Measurements from ENCODE around the gene PDGFD. TPM values are rescaled to one million over a fixed set of nuclear protein-coding genes. Genes with fewer than 3 reads are reported as not detected.

PDGFD gene
- total and polyA plus RNA-seq, 2 experiments from 2014 or later = 1.9 to 4.5 TPM

DNA sequence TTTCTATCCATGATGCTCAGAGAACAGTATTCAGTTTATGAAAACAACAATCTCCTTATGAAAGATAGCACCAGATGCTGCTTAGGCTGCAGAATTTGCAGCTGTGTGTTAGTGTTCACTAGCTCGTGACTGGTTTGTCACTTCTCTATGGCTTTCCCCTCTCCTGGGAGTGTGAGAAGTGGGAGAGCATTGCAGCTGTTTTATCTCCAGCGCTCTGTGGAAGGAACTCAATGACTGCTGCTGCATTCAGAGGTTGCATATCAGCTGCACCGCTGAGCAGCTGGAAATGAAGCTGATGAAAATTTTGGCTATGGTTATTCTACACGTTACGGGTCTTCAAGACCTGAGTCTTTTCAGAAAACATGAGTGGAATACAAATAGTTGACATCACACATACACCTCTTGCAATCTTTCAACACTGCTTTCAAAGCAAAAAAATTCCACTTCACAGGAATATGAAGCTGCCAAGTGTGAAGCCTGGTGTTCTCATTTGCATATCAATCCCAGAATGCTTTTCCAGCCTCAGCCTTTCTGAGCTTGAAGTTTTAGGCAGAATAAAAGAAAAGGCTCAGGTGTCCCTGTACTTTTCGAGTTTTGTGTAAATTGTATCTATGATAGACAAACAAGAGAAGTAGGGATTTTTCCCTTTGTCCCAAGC lies 276.8 kb downstream of the PDGFD start (continued):
- TF ChIP-seq, protein P1, sequence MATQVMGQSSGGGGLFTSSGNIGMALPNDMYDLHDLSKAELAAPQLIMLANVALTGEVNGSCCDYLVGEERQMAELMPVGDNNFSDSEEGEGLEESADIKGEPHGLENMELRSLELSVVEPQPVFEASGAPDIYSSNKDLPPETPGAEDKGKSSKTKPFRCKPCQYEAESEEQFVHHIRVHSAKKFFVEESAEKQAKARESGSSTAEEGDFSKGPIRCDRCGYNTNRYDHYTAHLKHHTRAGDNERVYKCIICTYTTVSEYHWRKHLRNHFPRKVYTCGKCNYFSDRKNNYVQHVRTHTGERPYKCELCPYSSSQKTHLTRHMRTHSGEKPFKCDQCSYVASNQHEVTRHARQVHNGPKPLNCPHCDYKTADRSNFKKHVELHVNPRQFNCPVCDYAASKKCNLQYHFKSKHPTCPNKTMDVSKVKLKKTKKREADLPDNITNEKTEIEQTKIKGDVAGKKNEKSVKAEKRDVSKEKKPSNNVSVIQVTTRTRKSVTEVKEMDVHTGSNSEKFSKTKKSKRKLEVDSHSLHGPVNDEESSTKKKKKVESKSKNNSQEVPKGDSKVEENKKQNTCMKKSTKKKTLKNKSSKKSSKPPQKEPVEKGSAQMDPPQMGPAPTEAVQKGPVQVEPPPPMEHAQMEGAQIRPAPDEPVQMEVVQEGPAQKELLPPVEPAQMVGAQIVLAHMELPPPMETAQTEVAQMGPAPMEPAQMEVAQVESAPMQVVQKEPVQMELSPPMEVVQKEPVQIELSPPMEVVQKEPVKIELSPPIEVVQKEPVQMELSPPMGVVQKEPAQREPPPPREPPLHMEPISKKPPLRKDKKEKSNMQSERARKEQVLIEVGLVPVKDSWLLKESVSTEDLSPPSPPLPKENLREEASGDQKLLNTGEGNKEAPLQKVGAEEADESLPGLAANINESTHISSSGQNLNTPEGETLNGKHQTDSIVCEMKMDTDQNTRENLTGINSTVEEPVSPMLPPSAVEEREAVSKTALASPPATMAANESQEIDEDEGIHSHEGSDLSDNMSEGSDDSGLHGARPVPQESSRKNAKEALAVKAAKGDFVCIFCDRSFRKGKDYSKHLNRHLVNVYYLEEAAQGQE (IDR thresholded peaks at IDR 0.05; ENCODE audit: unreplicated experiment) = no peak
- TF ChIP-seq ZNF114 (CRISPR knock-in tag; IDR thresholded peaks at IDR 0.05) = no peak
- TF ChIP-seq, protein P2, sequence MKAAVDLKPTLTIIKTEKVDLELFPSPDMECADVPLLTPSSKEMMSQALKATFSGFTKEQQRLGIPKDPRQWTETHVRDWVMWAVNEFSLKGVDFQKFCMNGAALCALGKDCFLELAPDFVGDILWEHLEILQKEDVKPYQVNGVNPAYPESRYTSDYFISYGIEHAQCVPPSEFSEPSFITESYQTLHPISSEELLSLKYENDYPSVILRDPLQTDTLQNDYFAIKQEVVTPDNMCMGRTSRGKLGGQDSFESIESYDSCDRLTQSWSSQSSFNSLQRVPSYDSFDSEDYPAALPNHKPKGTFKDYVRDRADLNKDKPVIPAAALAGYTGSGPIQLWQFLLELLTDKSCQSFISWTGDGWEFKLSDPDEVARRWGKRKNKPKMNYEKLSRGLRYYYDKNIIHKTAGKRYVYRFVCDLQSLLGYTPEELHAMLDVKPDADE (IDR thresholded peaks at IDR 0.05) = no peak
- no peak for TF ChIP-seq STAT1 (IDR thresholded peaks at IDR 0.05; ENCODE audit: unreplicated experiment)
- no peak for TF ChIP-seq JUNB (IDR thresholded peaks at IDR 0.05; ENCODE audit: unreplicated experiment)
- no peak for TF ChIP-seq EZH2phosphoT487 (IDR thresholded peaks at IDR 0.05; ENCODE audit: unreplicated experiment)
- TF ChIP-seq EZH2 (IDR thresholded peaks at IDR 0.05; ENCODE audit: low read depth, unreplicated experiment) = no peak

DNA sequence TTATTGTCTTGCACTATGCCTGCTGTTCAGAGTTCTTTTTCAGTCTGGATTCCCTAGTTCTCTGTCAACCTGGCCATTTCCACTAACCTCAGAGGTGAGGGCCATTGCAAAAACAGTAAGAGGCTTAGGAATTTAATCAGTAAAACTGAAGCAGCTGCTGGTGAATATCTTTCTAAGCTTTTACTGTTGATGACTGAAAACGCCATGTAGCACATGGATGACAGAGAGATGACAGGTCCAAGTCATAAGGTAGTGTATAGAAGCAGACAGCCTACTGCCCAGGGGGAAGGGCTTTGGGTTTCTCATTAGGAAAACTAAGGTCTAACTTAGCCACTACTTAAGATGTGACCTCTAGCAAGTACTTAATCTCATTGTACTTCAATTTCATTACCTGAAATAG lies 280.1 kb downstream of the PDGFD start:
- Histone ChIP-seq H3K9me2 (ENCODE audit: insufficient read depth) (0 out of 2 replicates have a peak, but pooled peaks cover 4% of the 10 kb centered on the region), H3K4me1 (ENCODE audit: insufficient read depth) (no peaks in the 10 kb centered on the region), H3F3A (replicated peaks; ENCODE audit: low read depth) (no peaks in the 10 kb centered on the region), H3K27me3 (ENCODE audit: insufficient read depth) (no peaks in the 10 kb centered on the region), H2AFZ (no peak overlapping the region), H3K36me3 (ENCODE audit: insufficient read depth) (no peaks in the 10 kb centered on the region), H3K4me2 (no peak overlapping the region), H3K27ac (ENCODE audit: low read depth) (no peak overlapping the region), H3K79me2 (replicated peaks; ENCODE audit: insufficient read depth) (no peaks in the 10 kb centered on the region), H4K20me1 (replicated peaks; ENCODE audit: insufficient read depth) (no peaks in the 10 kb centered on the region), H3K4me3 (no peak overlapping the region)
- Mint-ChIP-seq H3K27ac (no peak overlapping the region), H3K27me3 (ENCODE audit: insufficient read depth, low read depth, poor library complexity) (peaks cover 2% of the 10 kb centered on the region), H3K9me3 (no peaks in the 10 kb centered on the region; the same call in 2 of the 3 replicates), H3K36me3 (ENCODE audit: low read depth) (no peaks in the 10 kb centered on the region), H3K4me3 (no peak overlapping the region), H3K4me1 (peaks cover 4% of the 10 kb centered on the region; the same call in 1 of the 3 replicates)
- ATAC-seq (no peak), DNase-seq (ENCODE audit: low spot score) (no peak)
- no peak for TF ChIP-seq ZNF114 (CRISPR knock-in tag; IDR thresholded peaks at IDR 0.05)
- TF ChIP-seq, protein P3, sequence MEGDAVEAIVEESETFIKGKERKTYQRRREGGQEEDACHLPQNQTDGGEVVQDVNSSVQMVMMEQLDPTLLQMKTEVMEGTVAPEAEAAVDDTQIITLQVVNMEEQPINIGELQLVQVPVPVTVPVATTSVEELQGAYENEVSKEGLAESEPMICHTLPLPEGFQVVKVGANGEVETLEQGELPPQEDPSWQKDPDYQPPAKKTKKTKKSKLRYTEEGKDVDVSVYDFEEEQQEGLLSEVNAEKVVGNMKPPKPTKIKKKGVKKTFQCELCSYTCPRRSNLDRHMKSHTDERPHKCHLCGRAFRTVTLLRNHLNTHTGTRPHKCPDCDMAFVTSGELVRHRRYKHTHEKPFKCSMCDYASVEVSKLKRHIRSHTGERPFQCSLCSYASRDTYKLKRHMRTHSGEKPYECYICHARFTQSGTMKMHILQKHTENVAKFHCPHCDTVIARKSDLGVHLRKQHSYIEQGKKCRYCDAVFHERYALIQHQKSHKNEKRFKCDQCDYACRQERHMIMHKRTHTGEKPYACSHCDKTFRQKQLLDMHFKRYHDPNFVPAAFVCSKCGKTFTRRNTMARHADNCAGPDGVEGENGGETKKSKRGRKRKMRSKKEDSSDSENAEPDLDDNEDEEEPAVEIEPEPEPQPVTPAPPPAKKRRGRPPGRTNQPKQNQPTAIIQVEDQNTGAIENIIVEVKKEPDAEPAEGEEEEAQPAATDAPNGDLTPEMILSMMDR (conservative IDR thresholded peaks at IDR 0.05; ENCODE audit: low read depth in 2 of 2) = no peak
- no peak for TF ChIP-seq EZH2phosphoT487 (IDR thresholded peaks at IDR 0.05; ENCODE audit: unreplicated experiment)
- TF ChIP-seq, protein P4, sequence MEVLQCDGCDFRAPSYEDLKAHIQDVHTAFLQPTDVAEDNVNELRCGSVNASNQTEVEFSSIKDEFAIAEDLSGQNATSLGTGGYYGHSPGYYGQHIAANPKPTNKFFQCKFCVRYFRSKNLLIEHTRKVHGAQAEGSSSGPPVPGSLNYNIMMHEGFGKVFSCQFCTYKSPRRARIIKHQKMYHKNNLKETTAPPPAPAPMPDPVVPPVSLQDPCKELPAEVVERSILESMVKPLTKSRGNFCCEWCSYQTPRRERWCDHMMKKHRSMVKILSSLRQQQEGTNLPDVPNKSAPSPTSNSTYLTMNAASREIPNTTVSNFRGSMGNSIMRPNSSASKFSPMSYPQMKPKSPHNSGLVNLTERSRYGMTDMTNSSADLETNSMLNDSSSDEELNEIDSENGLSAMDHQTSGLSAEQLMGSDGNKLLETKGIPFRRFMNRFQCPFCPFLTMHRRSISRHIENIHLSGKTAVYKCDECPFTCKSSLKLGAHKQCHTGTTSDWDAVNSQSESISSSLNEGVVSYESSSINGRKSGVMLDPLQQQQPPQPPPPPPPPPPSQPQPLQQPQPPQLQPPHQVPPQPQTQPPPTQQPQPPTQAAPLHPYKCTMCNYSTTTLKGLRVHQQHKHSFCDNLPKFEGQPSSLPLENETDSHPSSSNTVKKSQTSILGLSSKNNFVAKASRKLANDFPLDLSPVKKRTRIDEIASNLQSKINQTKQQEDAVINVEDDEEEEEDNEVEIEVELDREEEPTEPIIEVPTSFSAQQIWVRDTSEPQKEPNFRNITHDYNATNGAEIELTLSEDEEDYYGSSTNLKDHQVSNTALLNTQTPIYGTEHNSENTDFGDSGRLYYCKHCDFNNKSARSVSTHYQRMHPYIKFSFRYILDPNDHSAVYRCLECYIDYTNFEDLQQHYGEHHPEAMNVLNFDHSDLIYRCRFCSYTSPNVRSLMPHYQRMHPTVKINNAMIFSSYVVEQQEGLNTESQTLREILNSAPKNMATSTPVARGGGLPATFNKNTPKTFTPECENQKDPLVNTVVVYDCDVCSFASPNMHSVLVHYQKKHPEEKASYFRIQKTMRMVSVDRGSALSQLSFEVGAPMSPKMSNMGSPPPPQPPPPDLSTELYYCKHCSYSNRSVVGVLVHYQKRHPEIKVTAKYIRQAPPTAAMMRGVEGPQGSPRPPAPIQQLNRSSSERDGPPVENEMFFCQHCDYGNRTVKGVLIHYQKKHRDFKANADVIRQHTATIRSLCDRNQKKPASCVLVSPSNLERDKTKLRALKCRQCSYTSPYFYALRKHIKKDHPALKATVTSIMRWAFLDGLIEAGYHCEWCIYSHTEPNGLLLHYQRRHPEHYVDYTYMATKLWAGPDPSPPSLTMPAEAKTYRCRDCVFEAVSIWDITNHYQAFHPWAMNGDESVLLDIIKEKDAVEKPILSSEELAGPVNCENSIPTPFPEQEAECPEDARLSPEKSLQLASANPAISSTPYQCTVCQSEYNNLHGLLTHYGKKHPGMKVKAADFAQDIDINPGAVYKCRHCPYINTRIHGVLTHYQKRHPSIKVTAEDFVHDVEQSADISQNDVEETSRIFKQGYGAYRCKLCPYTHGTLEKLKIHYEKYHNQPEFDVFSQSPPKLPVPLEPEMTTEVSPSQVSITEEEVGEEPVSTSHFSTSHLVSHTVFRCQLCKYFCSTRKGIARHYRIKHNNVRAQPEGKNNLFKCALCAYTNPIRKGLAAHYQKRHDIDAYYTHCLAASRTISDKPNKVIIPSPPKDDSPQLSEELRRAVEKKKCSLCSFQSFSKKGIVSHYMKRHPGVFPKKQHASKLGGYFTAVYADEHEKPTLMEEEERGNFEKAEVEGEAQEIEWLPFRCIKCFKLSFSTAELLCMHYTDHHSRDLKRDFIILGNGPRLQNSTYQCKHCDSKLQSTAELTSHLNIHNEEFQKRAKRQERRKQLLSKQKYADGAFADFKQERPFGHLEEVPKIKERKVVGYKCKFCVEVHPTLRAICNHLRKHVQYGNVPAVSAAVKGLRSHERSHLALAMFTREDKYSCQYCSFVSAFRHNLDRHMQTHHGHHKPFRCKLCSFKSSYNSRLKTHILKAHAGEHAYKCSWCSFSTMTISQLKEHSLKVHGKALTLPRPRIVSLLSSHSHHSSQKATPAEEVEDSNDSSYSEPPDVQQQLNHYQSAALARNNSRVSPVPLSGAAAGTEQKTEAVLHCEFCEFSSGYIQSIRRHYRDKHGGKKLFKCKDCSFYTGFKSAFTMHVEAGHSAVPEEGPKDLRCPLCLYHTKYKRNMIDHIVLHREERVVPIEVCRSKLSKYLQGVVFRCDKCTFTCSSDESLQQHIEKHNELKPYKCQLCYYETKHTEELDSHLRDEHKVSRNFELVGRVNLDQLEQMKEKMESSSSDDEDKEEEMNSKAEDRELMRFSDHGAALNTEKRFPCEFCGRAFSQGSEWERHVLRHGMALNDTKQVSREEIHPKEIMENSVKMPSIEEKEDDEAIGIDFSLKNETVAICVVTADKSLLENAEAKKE (CRISPR knock-in tag; IDR thresholded peaks at IDR 0.05) = no peak
- no peak for TF ChIP-seq NANOG (IDR thresholded peaks at IDR 0.05; ENCODE audit: borderline replicate concordance)
- TF ChIP-seq JUNB (IDR thresholded peaks at IDR 0.05; ENCODE audit: unreplicated experiment) = no peak
- no peak for TF ChIP-seq EZH2 (IDR thresholded peaks at IDR 0.05; ENCODE audit: low read depth, unreplicated experiment)
